CD4-positive, alpha-beta T cell treated with Interleukin-17A for 4 hours (primary cell): ENCODE data around the gene SUV39H2.
"Not testable (repeated sequence)": the region's sequence is repeated elsewhere in the genome, so short reads cannot be mapped to it uniquely, and the experiment has no call there.

Source experiments
- DNase-seq: peaks from one replicate; pipeline ENCODE4 v3.0.0-alpha.2; 2020; ENCODE audit warnings: mixed read lengths

The SUV39H2 gene

GRCh38 chr10:14942147-14942949 lies 63.7 kb downstream of the SUV39H2 start:
- DNase-seq, result not testable (repeated sequence)

DNA sequence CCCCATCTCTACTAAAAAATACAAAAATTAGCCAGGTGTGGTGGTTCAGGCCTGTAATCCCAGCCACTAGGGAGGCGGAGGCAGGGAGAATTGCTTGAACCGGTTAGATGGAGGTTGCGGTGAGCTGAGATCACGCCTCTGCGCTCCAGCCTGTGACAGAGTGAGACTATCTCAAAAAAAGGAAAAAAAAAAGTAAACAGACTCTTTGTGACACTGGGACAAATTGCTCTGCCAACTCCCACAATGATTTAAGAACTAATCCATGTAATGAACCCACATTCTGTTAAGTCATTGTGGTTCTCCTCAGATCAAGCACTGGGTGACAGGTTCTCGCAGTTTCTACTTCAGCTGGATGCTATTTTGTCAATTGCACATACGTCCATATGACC lies 64.3 kb downstream of the SUV39H2 start:
- not testable (repeated sequence) for DNase-seq

DNA sequence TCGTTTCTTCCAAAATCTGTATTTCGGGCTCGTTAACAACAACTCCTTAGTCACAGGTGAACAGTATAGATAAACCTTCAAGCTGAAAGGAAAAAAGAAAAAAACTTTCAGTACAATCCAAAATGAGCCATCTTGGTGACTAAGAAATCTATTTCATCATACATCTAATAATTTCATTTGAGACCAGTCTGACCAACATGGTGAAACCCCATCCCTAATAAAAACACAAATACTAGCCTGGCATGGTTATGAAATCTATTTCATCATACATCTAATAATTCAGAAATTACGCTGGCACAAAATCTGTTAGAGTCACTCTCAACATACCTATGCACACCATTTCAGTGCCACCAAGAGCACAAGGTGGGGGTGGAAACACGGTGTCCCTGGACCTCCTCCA lies 66.4 kb downstream of the SUV39H2 start:
- no peak for DNase-seq

DNA sequence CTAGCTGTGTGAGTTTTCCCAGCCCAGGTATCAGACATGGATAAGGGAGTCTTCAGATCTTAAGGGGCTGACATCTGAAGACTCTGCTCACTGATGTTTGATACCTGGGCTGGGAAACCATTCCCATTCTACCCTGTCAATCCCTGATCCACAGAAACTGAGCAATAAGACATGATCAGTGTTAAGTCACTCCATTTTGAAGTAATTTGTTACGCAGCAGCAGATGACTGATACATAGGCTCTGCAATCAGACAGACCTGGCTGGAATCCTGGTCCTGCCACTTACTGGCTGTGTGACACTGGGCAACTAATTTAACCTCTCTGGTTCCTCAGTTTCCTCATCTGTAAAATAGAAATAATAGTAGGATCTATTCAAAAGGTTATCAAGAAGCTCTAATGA lies 68.6 kb downstream of the SUV39H2 start:
- DNase-seq, result no peak

DNA sequence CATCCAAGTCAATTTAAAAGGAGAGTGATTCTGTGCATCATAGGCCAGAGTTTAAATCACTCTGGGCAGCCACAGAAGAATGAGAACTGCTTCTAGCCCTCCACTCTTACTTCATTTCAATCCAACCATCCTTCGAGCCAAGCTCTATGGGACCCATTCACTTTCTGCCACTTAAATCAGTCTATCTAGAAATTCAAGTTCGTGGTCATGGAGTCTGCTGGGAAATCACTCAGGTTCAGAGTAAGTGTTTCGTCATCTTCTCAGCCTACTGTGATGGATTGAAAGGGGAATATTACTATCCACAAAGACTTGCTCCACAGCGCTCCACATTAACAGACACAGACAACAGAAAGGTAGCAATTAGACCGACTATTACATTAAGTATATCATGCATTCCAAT lies 70.6 kb downstream of the SUV39H2 start:
- DNase-seq, result no peak

DNA sequence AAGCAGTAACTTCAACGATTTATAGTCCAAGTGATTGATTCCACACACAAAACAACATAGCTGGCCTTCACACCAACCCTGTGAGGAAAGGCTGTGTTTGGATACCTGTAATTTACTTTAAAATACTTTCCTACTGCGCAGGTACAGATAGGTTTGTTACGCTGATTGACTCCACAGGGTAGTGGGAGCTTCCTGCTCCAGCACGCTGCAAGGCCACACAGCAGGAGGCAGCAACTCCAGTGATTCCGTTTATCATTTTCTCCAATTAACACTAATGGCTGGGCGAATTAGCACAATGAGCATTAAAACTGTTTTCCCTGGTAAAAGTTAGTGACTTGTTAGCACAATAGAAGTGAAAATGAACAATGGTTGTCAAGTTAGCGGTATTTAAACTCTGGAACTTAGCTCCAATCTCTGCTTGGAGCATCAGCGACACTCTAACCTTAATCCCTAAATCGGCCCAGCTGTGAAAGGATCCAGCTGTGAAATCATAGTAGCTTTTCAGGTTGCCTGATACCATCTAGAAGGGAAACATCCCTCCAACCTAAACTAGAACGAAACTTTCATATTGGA lies 74.3 kb downstream of the SUV39H2 start:
- no peak for DNase-seq

DNA sequence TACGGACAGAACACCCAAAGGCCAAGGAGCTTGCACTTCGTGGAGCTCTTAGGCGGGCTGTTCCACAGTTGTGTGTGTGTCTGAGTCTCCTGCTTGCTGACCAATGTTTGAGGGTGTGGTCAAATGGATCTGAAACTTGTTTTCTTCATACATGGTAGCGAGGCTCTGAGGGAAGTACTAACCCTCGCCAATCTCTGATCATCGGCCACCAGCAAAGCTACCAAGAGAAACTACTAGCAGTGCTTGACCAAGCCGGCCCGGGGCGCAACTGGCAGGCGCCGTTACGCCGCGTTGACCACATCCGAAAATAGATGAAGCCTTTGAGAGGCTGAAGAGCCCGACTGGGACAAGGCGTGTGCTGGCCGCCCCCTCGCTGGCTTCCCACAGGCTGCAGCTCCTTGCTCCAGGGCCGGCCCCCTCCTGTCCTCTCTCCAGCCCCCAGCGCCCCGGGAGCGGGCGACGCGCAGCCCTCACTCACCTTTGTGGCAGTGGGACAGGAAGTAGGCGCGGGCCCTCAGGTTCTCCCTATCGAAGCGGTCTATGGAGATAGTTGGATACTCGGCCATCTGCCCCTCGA lies 74.8 kb downstream of the SUV39H2 start:
- no peak for DNase-seq
